ENCODE results near the gene TEC. TPM values are rescaled to one million over a fixed set of nuclear protein-coding genes. Genes with fewer than 3 reads are reported as not detected.

TEC gene
- total RNA-seq, 6 donors from 2014 or later, result 5.9 to 26.2 (median 10.1) TPM

DNA sequence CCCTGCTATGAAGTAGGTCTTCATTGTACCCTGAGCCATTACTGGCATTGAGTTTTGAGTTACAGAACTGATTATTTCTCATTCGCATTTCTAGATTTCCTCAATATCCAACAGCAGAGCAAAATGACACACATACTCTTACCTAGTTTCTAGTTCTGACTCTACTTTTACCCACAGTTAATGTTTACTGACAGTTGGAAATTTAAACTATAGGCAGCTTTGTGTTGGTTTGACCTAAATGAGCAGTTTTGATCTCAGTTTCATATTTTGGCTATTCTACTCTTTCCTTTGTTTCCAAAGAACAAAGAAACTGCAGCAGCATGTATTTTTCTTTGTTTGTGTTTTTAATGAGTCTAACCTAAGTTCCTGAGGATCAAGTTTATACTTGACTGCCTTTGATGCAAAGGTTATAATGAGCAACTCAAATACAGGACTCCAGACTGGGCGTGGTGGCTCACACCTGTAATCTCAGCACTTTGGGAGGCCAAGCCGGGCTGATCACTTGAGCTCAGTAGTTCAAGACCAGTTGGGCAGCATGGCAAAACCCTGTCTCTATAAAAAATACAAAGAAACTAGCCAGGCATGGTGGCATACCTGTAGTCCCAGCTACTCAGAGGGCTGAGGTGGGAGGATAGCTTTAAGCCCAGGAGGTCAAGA, 166.0 kb downstream of the TEC start:
- WGBS, 2 donors, result 88 to 96% methylated on average over 3 of the region's 3 CpGs
- H3K4me1 ChIP-seq, result no peaks in the 10 kb centered on the region
- ATAC-seq (ENCODE audit: low FRiP score in 2 of 2) (no peak), DNase-seq (no peak)
- no peak overlapping the region for H3K27ac ChIP-seq
- H3K4me3 ChIP-seq, result no peak overlapping the region
- H3K9me3 ChIP-seq, result no peaks in the 10 kb centered on the region
- no peak for TF ChIP-seq POLR2AphosphoS5 (IDR thresholded peaks at IDR 0.05)
- TF ChIP-seq POLR2A (IDR thresholded peaks at IDR 0.05), result no peak
- TF ChIP-seq, protein P1, sequence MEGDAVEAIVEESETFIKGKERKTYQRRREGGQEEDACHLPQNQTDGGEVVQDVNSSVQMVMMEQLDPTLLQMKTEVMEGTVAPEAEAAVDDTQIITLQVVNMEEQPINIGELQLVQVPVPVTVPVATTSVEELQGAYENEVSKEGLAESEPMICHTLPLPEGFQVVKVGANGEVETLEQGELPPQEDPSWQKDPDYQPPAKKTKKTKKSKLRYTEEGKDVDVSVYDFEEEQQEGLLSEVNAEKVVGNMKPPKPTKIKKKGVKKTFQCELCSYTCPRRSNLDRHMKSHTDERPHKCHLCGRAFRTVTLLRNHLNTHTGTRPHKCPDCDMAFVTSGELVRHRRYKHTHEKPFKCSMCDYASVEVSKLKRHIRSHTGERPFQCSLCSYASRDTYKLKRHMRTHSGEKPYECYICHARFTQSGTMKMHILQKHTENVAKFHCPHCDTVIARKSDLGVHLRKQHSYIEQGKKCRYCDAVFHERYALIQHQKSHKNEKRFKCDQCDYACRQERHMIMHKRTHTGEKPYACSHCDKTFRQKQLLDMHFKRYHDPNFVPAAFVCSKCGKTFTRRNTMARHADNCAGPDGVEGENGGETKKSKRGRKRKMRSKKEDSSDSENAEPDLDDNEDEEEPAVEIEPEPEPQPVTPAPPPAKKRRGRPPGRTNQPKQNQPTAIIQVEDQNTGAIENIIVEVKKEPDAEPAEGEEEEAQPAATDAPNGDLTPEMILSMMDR (IDR thresholded peaks at IDR 0.05), result no peak
- TF ChIP-seq EP300 (IDR thresholded peaks at IDR 0.05), result no peak
- no peaks in the 10 kb centered on the region for H3K36me3 ChIP-seq
- no peaks in the 10 kb centered on the region for H3K27me3 ChIP-seq

DNA sequence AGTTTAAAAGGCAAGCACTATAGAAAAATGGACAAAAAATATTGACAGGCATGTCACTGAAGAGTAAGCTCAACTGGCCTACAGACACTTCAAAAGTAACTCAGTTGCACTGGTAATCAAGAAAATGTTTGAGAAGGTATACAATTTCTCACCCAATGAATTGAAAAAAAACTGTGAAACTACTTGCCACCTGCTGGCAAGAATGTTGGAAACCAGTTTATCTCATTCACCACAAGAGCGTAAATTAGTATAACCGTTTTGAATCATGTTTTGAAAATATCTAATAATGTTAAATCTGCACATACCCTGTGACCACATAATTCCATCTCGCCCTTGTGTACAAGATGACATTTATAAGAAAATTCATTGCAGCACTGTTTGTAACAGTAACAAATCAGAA, 167.3 kb downstream of the TEC start:
- 80 to 86% methylated on average over 3 of the region's 3 CpGs for WGBS, 2 donors
- ATAC-seq (ENCODE audit: low FRiP score in 2 of 2) (no peak), DNase-seq (no peak)
- Histone ChIP-seq H3K4me1 (no peaks in the 10 kb centered on the region), H3K36me3 (no peaks in the 10 kb centered on the region), H3K27me3 (no peaks in the 10 kb centered on the region), H3K9me3 (no peaks in the 10 kb centered on the region), H3K27ac (no peak overlapping the region), H3K4me3 (no peak overlapping the region)
- TF ChIP-seq, protein P1 (IDR thresholded peaks at IDR 0.05), result no peak
- TF ChIP-seq EP300 (IDR thresholded peaks at IDR 0.05), result no peak
- no peak for TF ChIP-seq POLR2AphosphoS5 (IDR thresholded peaks at IDR 0.05)
- TF ChIP-seq POLR2A (IDR thresholded peaks at IDR 0.05), result no peak

DNA sequence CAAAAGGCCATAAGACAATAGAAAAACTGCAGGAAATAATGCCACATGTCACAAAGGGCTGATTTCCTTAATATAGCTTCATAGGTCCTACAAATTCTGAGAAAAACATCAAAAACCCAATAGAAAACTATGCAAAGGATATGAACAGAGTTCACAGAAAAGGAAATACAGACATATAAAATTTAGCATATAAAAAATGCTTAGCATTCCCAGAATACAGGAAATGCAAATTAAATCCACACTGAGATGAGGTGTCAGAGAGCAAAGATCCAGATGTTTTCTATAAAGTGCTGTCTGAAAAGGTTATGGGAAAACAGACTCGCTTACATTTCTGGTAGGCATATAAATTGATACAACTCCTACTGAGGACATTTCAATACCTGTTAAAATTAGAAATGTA, 169.4 kb downstream of the TEC start:
- no peaks in the 10 kb centered on the region for H3K4me1 ChIP-seq
- DNase-seq (no peak), ATAC-seq (ENCODE audit: low FRiP score in 2 of 2) (no peak)
- H3K4me3 ChIP-seq, result no peak overlapping the region
- no peaks in the 10 kb centered on the region for H3K36me3 ChIP-seq
- H3K27me3 ChIP-seq, result no peaks in the 10 kb centered on the region
- no peaks in the 10 kb centered on the region for H3K9me3 ChIP-seq
- TF ChIP-seq, protein P1 (IDR thresholded peaks at IDR 0.05), result no peak
- TF ChIP-seq POLR2AphosphoS5 (IDR thresholded peaks at IDR 0.05) (no peak), POLR2A (IDR thresholded peaks at IDR 0.05) (no peak), EP300 (IDR thresholded peaks at IDR 0.05) (no peak)
- 84 to 91% methylated on average over 1 of the region's 1 CpG for whole genome bisulfite sequencing, 2 donors
- H3K27ac ChIP-seq, result no peak overlapping the region

DNA sequence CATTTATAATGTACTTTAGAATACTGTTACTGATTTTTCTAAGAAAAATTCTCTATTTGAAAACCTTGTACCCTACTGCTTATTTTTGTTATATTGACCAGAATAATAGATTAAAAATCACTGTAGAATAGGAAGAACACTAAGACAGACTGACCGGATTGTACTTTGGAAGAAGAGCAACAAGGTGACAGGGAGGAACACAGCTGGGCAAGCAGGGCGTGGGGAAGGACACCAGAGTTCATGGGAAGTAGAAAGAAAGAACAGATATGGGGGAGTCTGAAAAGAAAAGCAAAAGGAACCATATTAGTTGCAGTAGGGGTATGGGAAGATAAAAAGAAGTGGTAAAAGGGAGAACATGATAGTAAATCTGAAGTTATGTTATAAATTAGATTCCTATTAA, 174.2 kb downstream of the TEC start:
- WGBS, 2 donors, result 71 to 80% methylated on average over 2 of the region's 2 CpGs
- TF ChIP-seq POLR2A (IDR thresholded peaks at IDR 0.05) (no peak), POLR2AphosphoS5 (IDR thresholded peaks at IDR 0.05) (no peak), EP300 (IDR thresholded peaks at IDR 0.05) (no peak)
- TF ChIP-seq, protein P1 (IDR thresholded peaks at IDR 0.05), result no peak
- no peak overlapping the region for H3K4me3 ChIP-seq
- no peak overlapping the region for H3K27ac ChIP-seq
- H3K27me3 ChIP-seq, result no peaks in the 10 kb centered on the region
- ATAC-seq (ENCODE audit: low FRiP score in 2 of 2) (no peak), DNase-seq (no peak)
- H3K36me3 ChIP-seq, result no peaks in the 10 kb centered on the region
- H3K9me3 ChIP-seq, result no peaks in the 10 kb centered on the region
- no peaks in the 10 kb centered on the region for H3K4me1 ChIP-seq

DNA sequence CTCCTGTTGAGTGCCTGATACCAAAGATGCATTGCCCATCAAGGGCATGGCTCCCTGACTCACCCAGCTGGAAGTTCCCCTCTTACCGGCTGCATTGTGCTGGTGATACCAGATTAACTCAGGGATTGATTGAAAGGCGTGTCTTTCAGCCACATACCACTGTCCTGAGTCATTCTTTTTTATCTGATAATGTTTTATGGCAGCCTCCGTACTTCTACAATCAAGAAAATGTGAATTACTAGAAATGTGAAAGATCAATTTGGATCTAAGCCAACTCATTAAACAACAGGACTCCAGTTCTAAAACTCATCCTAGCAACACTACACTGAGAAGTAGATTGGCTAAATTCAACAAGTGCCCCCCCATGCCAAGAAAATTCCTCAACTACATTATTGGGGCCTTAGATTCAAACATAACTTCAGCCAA, 175.6 kb downstream of the TEC start:
- Histone ChIP-seq H3K36me3 (no peaks in the 10 kb centered on the region), H3K27ac (no peak overlapping the region), H3K4me3 (no peak overlapping the region), H3K9me3 (no peaks in the 10 kb centered on the region), H3K27me3 (no peaks in the 10 kb centered on the region), H3K4me1 (no peaks in the 10 kb centered on the region)
- TF ChIP-seq EP300 (IDR thresholded peaks at IDR 0.05) (no peak), POLR2AphosphoS5 (IDR thresholded peaks at IDR 0.05) (no peak), POLR2A (IDR thresholded peaks at IDR 0.05) (no peak)
- TF ChIP-seq, protein P1 (IDR thresholded peaks at IDR 0.05), result no peak
- no peak for DNase-seq
- no peak for ATAC-seq (ENCODE audit: low FRiP score in 2 of 2)
- WGBS, 2 donors, result 54 to 69% methylated on average over 3 of the region's 3 CpGs
